Progenitor cell of endocrine pancreas (in vitro differentiated cells): ENCODE results near the gene SRRM5. TPM values are rescaled to one million over a fixed set of nuclear protein-coding genes. Genes with fewer than 3 reads are reported as not detected.

Experiments
- DNase-seq: peaks from one replicate; pipeline ENCODE4 v3.0.0; 2021; ENCODE audit warnings: low spot score; ENCODE audit not compliant: unreplicated experiment
- H3K27ac Mint-ChIP-seq: 2 replicates; pipeline ENCODE4 v1.8.0; 2021; ENCODE audit warnings: mild to moderate bottlenecking, moderate library complexity, mixed read lengths
- H3K27me3 Mint-ChIP-seq: 2 replicates; pipeline ENCODE4 v1.8.0; 2021; ENCODE audit warnings: mixed read lengths
- H3K36me3 Mint-ChIP-seq: 2 replicates; pipeline ENCODE4 v1.8.0; 2022; ENCODE audit warnings: mixed read lengths; ENCODE audit not compliant: insufficient read depth
- H3K4me1 Mint-ChIP-seq: 2 replicates; pipeline ENCODE4 v1.8.0; 2021; ENCODE audit warnings: low read depth, mixed read lengths
- H3K4me3 Mint-ChIP-seq: 2 replicates; pipeline ENCODE4 v1.8.0; 2021; ENCODE audit warnings: low read depth, mild to moderate bottlenecking, moderate library complexity, mixed read lengths
- H3K9me3 Mint-ChIP-seq: 2 replicates; pipeline ENCODE4 v1.8.0; 2021; ENCODE audit warnings: low read depth, mixed read lengths
- total RNA-seq: library from RNA; stranded (reverse); gene quantifications from 2 replicates; pipeline ENCODE4 v1.2.1, GENCODE V29; 2021
- TF ChIP-seq, protein P1 (sequence below): fragments of 200-600 bp; sonication (generic); IDR thresholded peaks from one replicate; pipeline ENCODE4 v1.5.0; 2021; ENCODE audit warnings: antibody characterized with exemption, mild to moderate bottlenecking; ENCODE audit not compliant: unreplicated experiment

Gene SRRM5
- total RNA-seq, 1 donor from 2014 or later = 0.79 TPM

DNA sequence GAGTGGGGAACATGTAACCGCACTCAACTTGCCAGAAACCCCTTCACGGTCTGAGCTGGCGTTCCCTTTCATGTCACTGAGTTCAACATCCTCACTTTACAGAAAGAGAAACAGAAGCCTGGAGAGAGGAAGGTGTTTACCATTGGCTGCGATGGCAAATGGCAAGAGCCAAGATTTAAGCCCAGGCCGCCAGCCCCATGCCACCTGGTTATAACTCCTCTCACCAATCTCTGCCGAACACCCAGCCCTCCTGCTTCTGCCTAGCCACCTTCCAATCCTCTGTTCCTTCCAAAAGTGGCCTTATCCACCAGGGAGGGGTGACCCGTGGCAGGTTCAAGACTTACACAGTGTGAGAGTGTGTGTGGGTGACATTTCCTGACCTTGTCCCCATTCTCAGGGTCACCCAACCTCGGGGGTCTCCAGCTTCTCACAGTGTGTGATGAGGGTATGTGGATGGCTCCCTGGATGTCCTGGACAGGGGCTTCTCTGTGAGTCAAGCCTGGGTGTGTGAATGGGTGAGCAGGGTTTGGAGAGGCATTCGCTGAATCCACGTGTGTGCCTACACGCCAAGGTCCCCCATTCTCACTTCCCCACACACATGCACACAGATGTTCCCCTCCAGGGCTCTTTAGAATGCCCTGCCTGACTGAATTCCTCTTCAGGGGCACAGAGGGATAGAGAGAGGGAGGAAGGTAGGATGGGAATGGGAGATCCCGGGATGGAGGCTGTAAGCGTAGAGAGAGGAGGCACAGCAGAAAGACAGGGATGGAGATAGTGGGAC, 26.5 kb downstream of the SRRM5 start:
- H3K9me3 Mint-ChIP-seq = no peaks in the 10 kb centered on the region
- TF ChIP-seq, protein P1, sequence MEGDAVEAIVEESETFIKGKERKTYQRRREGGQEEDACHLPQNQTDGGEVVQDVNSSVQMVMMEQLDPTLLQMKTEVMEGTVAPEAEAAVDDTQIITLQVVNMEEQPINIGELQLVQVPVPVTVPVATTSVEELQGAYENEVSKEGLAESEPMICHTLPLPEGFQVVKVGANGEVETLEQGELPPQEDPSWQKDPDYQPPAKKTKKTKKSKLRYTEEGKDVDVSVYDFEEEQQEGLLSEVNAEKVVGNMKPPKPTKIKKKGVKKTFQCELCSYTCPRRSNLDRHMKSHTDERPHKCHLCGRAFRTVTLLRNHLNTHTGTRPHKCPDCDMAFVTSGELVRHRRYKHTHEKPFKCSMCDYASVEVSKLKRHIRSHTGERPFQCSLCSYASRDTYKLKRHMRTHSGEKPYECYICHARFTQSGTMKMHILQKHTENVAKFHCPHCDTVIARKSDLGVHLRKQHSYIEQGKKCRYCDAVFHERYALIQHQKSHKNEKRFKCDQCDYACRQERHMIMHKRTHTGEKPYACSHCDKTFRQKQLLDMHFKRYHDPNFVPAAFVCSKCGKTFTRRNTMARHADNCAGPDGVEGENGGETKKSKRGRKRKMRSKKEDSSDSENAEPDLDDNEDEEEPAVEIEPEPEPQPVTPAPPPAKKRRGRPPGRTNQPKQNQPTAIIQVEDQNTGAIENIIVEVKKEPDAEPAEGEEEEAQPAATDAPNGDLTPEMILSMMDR = no peak
- peak overlapping the region; percentile 91 for H3K27ac Mint-ChIP-seq
- H3K4me1 Mint-ChIP-seq = peaks cover 31% of the 10 kb centered on the region
- peaks cover 2% of the 10 kb centered on the region for H3K36me3 Mint-ChIP-seq
- H3K27me3 Mint-ChIP-seq = peaks cover 18% of the 10 kb centered on the region
- peak overlapping the region; percentile 94 for H3K4me3 Mint-ChIP-seq
- no peak for DNase-seq

DNA sequence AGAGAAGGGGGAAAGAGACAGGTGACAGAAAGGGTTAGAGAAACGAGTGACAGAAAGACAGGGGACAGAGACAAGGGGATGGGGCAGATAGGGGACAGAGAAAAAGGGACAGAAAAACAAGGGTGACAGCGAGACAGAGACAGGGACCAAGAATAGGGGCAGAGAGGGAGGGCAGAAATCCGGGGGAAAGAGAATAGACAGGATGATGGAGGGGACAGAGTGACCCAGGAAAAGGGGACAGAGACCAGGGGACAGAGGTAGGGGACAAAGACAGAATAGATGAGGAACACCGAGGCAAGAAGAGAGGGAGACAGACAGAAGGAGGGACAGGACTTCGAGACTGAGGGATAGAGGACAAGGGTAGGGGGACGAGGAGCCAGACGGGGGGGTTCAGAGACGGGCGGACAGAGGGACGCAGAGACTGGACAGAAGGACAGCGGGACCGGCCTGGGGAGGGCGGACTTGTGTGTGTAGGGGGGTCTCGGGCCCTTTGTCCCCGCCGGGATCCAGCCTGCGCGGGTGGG, 27.2 kb downstream of the SRRM5 start:
- TF ChIP-seq, protein P1 = no peak
- Mint-ChIP-seq H3K27me3 (peaks cover 19% of the 10 kb centered on the region), H3K4me1 (peaks cover 31% of the 10 kb centered on the region), H3K9me3 (no peaks in the 10 kb centered on the region), H3K4me3 (peak overlapping the region; percentile 94), H3K27ac (peak overlapping the region; percentile 91), H3K36me3 (peaks cover 2% of the 10 kb centered on the region)
- DNase-seq = no peak

GRCh38 chr19:43639519-43640423, 27.9 kb downstream of the SRRM5 start, which contains the start of gene CADM4:
TSS of gene CADM4 (minus strand) at chr19:43639850. CDS start at chr19:43639790, 60 bp downstream.
- peaks cover 2% of the 10 kb centered on the region for H3K36me3 Mint-ChIP-seq
- DNase-seq = no peak
- TF ChIP-seq, protein P1 = no peak
- peaks cover 29% of the 10 kb centered on the region for H3K4me1 Mint-ChIP-seq
- H3K27me3 Mint-ChIP-seq = peaks cover 23% of the 10 kb centered on the region
- H3K4me3 Mint-ChIP-seq = peak within 1 kb of the TSS; percentile 94
- H3K9me3 Mint-ChIP-seq = no peaks in the 10 kb centered on the region
- peak within 1 kb of the TSS; percentile 91 for H3K27ac Mint-ChIP-seq

DNA sequence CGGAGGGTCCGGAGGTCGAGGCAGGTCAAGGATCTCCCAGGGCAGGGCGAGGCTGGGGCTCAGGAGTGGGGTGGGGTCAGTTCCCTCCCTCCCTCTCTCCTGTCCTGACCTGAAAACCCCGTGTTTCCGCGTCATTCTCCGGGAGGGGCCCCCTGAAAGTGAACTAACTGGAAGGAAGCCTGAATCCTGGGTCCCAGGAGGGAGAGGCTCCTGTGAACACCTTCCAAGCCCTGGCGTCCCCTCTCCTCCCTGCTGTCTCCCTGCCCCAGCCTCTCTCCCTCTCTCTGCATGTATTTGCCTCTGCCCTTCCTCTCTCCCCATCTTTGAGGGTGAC, 28.5 kb downstream of the SRRM5 start:
- no peak for DNase-seq
- peaks cover 23% of the 10 kb centered on the region for H3K27me3 Mint-ChIP-seq
- H3K36me3 Mint-ChIP-seq = peaks cover 2% of the 10 kb centered on the region
- TF ChIP-seq, protein P1 = no peak
- H3K4me1 Mint-ChIP-seq = peaks cover 23% of the 10 kb centered on the region
- peak overlapping the region; percentile 78 for H3K27ac Mint-ChIP-seq
- H3K4me3 Mint-ChIP-seq = peak overlapping the region; percentile 79
- no peaks in the 10 kb centered on the region for H3K9me3 Mint-ChIP-seq

DNA sequence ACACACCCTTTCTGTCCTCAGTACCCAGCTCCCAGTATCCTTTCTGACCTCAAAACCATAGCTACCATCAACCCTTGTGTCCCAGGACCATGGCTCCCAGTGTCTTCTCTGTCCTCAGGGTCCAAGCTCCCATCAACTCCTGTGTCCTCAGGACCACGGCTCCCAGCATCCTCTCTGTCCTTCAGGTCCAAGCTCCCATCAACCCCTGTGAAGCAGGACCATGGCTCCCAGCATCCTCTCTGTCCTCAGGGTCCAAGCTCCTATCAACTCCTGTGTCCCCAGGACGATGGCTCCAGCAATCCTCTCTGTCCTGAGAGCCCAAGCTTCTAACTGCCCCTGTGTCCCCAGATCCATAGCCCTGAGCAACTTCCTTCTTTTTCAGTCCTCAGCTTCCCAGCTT, 29.4 kb downstream of the SRRM5 start:
- H3K4me3 Mint-ChIP-seq = peak overlapping the region; percentile 74
- no peaks in the 10 kb centered on the region for H3K9me3 Mint-ChIP-seq
- peaks cover 19% of the 10 kb centered on the region for H3K4me1 Mint-ChIP-seq
- H3K27ac Mint-ChIP-seq = peak overlapping the region; percentile 44
- DNase-seq = no peak
- H3K27me3 Mint-ChIP-seq = peaks cover 23% of the 10 kb centered on the region
- peaks cover 2% of the 10 kb centered on the region for H3K36me3 Mint-ChIP-seq
- TF ChIP-seq, protein P1 = no peak
